ENCODE data around the gene TAOK2.
"Not testable (repeated sequence)": the region's sequence is repeated elsewhere in the genome, so short reads cannot be mapped to it uniquely, and the experiment has no call there.

TAOK2 gene

DNA sequence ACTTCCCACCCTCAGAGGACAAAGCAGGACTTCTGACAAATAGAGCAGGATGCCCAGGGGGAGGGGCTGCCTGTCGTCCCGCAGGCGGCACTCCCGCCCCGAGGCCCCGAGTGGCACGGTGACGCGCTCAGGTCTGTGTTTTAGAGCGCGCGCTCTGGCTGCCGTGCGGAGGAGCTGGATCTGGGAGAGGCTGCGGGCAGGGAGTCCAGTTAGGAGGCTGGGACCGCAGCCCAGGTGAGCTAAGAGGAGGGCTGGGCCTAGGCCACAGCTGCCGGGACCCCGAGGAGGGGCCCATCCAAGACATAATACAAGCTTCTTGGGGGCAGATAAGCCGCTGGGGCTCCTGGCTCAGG, 30.7 kb downstream of the TAOK2 start:
- no peak for DNase-seq (ENCODE audit: low spot score)

- no peak for DNase-seq (ENCODE audit: low spot score)
Measured at GRCh38 chr16:30004811-30005242, 31.2 kb downstream of the TAOK2 start.

- peak; percentile 46 for DNase-seq (ENCODE audit: low spot score)
Measured at GRCh38 chr16:30005341-30006094, 31.9 kb downstream of the TAOK2 start.

DNA sequence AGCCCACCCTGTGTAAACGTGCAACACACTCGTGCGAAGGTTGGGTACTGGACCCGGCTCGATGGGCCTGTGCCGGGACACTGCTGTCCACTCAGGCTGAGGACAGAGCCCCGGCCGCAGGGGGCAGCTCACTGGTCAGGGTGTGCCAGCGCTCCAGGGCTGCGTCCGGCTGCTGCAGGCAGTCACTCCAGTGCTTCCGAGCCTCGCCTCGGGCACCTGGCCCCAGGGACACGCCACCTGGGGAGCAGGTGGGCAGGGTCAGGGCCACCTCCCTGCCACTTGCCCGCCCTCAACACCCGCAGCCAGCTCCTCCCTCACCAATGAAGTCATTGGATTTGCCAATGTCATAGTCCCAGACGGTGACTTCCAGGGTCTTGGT, 32.4 kb downstream of the TAOK2 start:
- DNase-seq (ENCODE audit: low spot score) = no peak

DNA sequence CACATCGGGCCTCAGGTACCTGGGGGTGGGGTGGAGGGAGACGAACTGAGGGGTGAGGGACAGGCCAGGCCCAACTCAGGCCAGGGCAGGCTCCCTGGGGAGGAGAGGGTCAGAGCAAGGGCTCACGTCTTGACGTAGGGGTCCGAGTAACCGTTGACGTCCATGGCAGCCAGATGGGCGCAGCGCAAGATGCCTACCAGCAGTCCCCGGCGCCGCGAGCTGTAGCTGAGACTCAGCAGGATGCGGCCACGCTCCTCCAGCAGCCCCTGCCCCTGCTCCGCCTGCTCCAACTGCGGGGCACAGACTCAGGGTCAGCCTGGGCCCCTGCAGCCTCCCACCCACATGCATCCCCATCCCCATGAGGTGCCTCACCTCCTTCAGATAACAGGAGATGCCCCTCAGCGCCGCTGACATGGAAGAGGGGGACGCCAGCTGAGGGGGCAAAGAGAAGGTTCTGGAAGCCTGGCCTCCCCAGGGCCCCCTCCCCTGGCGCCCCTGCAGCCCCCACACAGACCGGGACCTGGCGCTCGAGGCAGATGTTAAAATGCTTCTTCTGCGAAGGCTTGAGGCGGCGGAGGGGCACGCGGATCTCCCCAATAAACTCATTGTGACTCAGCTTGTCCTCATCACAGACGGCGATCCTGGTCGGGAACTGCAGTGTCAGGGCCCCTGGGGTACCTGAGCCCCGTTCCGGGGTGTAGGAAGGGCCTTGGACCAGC, 33.1 kb downstream of the TAOK2 start:
- DNase-seq (ENCODE audit: low spot score) = no peak

- no peak for DNase-seq (ENCODE audit: low spot score)
Measured at GRCh38 chr16:30007378-30007895, 33.8 kb downstream of the TAOK2 start.

DNA sequence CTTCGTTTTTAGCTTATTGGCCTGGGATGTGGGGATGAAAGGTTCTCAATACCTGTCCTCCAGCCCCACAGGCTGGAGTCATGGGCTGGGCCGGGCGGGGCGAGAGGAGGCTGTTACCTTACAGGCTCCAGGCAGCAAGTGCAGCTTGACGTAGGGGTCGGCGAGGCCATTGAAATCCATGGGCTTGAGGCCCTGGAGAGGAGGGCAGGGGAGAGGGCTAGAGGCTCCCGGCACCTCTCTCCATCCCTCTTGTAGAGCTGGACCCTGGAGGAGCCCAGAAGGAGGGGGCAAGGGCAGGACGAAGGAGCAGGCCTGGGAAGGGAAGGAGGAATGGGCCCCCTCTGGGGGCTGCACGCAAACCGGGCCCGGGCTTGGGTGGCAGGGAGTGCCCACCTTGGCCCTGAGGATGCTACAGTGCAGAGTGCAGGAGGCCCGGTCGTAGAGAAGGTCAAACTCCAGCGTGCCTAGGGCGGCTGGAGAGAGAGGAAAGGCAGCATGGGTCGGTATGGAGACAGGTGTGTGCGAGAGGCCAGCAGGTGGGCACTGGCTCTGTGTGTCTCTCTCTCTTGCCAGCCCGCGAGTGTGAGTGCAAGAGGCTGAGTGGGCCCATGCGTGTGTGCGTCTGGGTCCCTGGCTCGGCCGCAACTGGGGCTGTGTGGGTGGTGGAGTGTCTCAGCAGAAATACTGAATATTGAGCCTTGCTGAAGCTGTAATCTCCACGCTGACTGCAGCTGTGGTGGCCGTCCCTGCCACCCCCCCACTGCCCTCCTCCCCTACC, 35.6 kb downstream of the TAOK2 start:
- DNase-seq (ENCODE audit: low spot score) = no peak

DNA sequence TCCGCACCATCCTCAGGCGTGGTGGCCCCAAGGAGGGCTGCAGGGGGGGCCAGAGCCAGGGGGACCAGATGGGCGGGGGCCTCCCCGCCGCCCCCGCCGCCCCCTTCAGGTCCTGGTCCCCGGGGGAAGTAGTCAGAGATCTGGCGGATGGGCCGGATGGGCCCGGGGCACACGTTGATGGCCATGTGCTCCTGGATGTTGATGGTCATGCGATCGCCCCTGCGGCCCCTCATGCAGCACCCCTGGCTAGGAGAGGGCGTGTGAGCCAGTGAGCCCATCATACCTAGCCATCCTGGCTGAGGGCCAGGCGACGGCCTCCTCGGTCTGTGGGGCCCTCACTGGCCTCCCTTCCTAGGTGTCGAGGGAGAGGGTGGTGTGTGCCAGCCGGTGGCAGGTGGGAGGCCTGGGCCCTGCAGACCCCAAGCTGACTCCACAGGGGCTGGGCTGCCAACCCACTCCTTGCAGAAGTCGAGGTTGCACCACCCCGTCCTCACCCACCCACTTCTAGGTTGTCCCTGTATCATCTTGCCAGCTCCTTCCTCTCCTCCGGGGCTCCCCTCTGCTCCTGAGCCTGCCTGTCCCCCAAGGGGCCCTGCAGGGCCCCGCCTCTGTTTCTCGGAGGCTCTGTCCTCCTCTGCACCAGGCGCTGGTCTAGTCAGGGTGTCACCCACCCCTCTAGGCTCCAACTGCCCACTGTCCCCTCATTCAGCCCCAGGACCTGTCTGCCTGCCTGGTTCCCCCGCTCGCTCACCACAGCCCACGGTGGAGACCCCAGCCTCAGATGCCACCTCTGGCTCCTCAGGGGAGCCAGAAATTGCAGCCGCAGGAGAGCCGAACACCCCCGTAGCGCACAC, 36.5 kb downstream of the TAOK2 start:
- no peak for DNase-seq (ENCODE audit: low spot score)

DNA sequence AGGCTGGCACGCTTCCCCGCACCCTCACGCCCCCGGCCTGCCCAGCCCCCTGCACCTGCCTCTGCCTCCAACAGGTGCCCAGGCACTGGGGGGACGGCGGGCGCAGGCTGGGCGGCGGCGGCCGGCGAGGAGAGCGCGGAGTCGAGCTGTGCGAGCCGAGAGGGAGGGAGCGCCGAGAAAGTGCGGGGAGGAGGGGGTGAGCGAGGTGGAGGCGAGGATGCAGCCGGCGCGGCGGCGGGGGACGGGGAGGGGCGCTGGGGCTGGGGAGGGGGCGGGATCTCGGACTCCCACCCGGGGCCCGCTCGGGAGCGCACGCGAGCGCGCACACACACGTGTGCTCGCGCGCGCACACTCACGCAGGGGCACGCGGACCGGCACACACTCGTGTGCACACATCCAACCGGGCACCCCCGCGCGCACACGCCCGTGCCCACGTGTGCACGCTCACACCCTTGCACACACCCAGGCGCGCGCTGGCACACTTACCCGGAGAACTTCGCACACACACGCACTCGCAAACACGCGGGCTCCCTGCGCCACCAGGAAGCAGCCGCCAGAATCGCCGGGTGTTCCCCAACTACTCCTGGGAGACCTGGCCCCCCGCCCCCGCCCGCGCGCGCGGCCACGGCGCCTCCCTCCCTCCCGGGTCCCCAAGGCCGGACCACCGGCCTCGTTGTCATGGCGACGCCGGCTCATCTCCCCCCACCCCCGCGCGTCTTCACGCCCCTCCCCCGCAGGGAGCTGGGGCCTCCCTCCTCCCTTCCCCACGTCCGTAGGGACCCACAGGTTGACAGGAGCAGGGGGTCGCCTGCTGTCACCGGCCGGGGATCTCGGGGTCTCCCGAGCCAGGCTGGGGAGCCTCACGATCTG, 37.4 kb downstream of the TAOK2 start, which contains the start of gene DOC2A:
Gene DOC2A (minus strand): TSS at position 184 of the 870 bp plus-strand sequence. CDS start 805 bp downstream, outside the sequence.
- DNase-seq (ENCODE audit: low spot score) = peak; percentile 13

- no peak for DNase-seq (ENCODE audit: low spot score)
Measured at GRCh38 chr16:30011714-30012504, 38.2 kb downstream of the TAOK2 start.

- DNase-seq (ENCODE audit: low spot score) = not testable (repeated sequence)
Measured at GRCh38 chr16:30012598-30012997, 38.9 kb downstream of the TAOK2 start.

DNA sequence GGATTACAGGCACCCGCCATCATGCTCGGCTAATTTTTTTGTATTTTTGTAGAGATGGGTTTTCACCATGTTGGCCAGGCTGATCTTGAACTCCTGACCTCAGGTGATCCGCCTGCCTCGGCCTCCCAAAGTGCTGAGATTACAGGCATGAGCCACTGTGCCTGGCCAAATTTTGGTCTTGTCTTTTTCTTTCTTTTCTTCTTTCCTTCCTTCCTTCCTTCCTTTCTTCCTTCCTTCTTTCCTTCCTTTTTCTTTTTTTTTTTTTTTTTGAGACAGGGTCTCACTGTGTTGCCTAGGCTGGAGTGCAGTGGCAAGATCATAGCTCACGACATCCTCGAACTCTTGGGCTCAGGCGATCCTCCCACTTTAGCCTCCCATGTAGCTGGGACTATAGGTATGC, 41.8 kb downstream of the TAOK2 start:
- not testable (repeated sequence) for DNase-seq (ENCODE audit: low spot score)

GRCh38 chr16:30016555-30017276, 43.0 kb downstream of the TAOK2 start:
- no peak for DNase-seq (ENCODE audit: low spot score)

GRCh38 chr16:30017277-30017656, 43.6 kb downstream of the TAOK2 start:
- no peak for DNase-seq (ENCODE audit: low spot score)

- DNase-seq (ENCODE audit: low spot score) = not testable (repeated sequence)
Measured at GRCh38 chr16:30017937-30018336, 44.3 kb downstream of the TAOK2 start.

- no peak for DNase-seq (ENCODE audit: low spot score)
Measured at GRCh38 chr16:30018731-30019158, 45.1 kb downstream of the TAOK2 start.

GRCh38 chr16:30022887-30023286, 49.2 kb downstream of the TAOK2 start, which contains the start of gene C16orf92:
Gene C16orf92, plus strand, starts transcription at chr16:30023198. Its CDS starts 143 bp downstream, at chr16:30023341.
- DNase-seq (ENCODE audit: low spot score) = no peak

GRCh38 chr16:30023586-30023985, 49.9 kb downstream of the TAOK2 start:
- DNase-seq (ENCODE audit: low spot score) = no peak

DNA sequence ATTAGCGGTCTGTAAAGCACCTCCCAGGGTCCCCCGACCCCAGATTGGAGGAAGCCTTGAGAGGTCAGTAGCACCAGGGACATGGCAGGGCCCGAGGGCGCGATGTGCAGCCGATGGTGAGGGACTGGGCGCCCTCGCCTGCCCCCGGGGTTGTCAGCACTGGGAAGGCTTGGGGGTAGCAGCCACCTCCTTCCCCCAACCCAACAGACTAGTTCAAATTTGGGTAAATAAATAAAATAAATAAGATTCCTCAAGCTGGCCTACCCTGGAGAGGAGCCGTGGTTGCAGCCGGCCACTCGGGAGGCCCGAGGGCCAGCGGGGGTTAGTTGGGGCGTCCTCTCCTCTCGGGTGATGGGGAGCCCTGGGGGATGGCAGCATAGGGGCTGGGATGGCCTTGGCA, 50.8 kb downstream of the TAOK2 start:
- no peak for DNase-seq (ENCODE audit: low spot score)

Data from CD4-positive, alpha-beta T cell treated with Interleukin-15 for 4 hours (primary cell).